Measurements from ENCODE around the gene VDAC1. TPM values are rescaled to one million over a fixed set of nuclear protein-coding genes. Genes with fewer than 3 reads are reported as not detected.

VDAC1 gene
- total RNA-seq, 1 donor from 2014 or later: 224 TPM

DNA sequence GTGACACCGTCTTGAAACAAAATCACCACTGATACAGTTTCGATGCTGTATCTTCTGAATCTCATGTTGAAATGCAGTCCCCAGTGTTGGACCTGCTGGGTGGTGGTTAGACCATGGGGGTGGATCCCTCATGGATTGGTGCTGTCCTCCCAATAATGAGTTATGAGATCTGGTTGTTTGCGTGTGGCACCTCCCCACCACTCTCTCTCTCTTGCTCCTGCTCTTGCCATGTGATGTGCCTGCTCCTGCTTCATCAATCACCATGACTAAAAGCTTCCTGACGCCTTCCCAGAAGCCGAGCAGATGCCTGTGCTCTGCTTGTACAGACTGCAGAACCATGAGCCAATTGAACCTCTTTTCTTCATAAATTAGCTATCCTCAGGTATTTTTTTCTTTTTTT, 21.1 kb downstream of the VDAC1 start:
- Histone ChIP-seq H3K79me2 (ENCODE audit: low read depth) (no peaks in the 10 kb centered on the region), H3K27me3 (no peaks in the 10 kb centered on the region), H3K4me1 (no peaks in the 10 kb centered on the region), H3K4me2 (no peak overlapping the region), H4K20me1 (ENCODE audit: low read depth) (peaks cover 4% of the 10 kb centered on the region), H3K27ac (no peak overlapping the region), H3K9me3 (ENCODE audit: low read depth) (no peaks in the 10 kb centered on the region), H3F3A (ENCODE audit: low read depth) (peaks cover 3% of the 10 kb centered on the region), H3K36me3 (peaks cover 10% of the 10 kb centered on the region), H2AFZ (replicated peaks) (no peak overlapping the region), H3K4me3 (no peak overlapping the region), H3K9ac (no peak overlapping the region)
- H3K27ac Mint-ChIP-seq: no peak overlapping the region
- H3K36me3 Mint-ChIP-seq: peaks cover 21% of the 10 kb centered on the region
- no peaks in the 10 kb centered on the region for H3K9me3 Mint-ChIP-seq
- H3K4me1 Mint-ChIP-seq: no peaks in the 10 kb centered on the region
- TF ChIP-seq, protein P1, sequence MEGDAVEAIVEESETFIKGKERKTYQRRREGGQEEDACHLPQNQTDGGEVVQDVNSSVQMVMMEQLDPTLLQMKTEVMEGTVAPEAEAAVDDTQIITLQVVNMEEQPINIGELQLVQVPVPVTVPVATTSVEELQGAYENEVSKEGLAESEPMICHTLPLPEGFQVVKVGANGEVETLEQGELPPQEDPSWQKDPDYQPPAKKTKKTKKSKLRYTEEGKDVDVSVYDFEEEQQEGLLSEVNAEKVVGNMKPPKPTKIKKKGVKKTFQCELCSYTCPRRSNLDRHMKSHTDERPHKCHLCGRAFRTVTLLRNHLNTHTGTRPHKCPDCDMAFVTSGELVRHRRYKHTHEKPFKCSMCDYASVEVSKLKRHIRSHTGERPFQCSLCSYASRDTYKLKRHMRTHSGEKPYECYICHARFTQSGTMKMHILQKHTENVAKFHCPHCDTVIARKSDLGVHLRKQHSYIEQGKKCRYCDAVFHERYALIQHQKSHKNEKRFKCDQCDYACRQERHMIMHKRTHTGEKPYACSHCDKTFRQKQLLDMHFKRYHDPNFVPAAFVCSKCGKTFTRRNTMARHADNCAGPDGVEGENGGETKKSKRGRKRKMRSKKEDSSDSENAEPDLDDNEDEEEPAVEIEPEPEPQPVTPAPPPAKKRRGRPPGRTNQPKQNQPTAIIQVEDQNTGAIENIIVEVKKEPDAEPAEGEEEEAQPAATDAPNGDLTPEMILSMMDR (IDR thresholded peaks at IDR 0.05): no peak
- no peak for TF ChIP-seq EZH2phosphoT487 (IDR thresholded peaks at IDR 0.05)
- no peak for TF ChIP-seq EZH2 (IDR thresholded peaks at IDR 0.05)
- no peaks in the 10 kb centered on the region for H3K27me3 Mint-ChIP-seq (ENCODE audit: insufficient read depth, low read depth)
- DNase-seq (ENCODE audit: low spot score): no peak
- no peak overlapping the region for H3K4me3 Mint-ChIP-seq

DNA sequence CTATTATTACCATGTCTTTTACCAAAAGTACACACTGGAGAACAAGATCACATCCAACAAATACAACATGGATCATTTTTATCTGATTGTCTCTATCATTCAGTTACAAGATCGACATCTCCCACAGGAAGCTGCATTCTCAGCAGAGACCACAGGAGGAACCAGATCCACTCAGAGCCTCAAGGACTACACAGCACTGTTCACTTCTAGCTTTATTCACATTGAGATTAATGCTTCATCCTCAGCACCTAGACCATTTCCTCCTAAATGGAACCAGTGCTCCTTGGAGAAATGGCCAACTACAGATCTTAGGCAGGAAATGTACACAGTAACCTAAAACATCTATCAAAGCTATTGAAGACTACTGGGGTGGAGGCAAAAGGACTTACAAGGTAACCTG, 23.1 kb downstream of the VDAC1 start:
- peaks cover 6% of the 10 kb centered on the region for H3K36me3 ChIP-seq
- H3K4me3 ChIP-seq: no peak overlapping the region
- peak overlapping the region; percentile 37 for H3K27ac ChIP-seq
- H3K4me1 ChIP-seq: no peaks in the 10 kb centered on the region
- no peak overlapping the region for H2AFZ ChIP-seq (replicated peaks)
- TF ChIP-seq EZH2phosphoT487 (IDR thresholded peaks at IDR 0.05): no peak
- TF ChIP-seq EZH2 (IDR thresholded peaks at IDR 0.05): no peak
- TF ChIP-seq, protein P1 (IDR thresholded peaks at IDR 0.05): no peak
- H3K9me3 Mint-ChIP-seq: no peaks in the 10 kb centered on the region
- peaks cover 3% of the 10 kb centered on the region for H3F3A ChIP-seq (ENCODE audit: low read depth)
- H3K4me3 Mint-ChIP-seq: no peak overlapping the region
- no peak for DNase-seq (ENCODE audit: low spot score)
- H3K9me3 ChIP-seq (ENCODE audit: low read depth): no peaks in the 10 kb centered on the region
- peaks cover 4% of the 10 kb centered on the region for H4K20me1 ChIP-seq (ENCODE audit: low read depth)
- H3K27ac Mint-ChIP-seq: no peak overlapping the region
- no peaks in the 10 kb centered on the region for H3K4me1 Mint-ChIP-seq
- H3K4me2 ChIP-seq: no peak overlapping the region
- H3K79me2 ChIP-seq (ENCODE audit: low read depth): no peaks in the 10 kb centered on the region
- no peaks in the 10 kb centered on the region for H3K27me3 ChIP-seq
- H3K36me3 Mint-ChIP-seq: peaks cover 19% of the 10 kb centered on the region
- H3K27me3 Mint-ChIP-seq (ENCODE audit: insufficient read depth, low read depth): no peaks in the 10 kb centered on the region
- H3K9ac ChIP-seq: no peak overlapping the region

DNA sequence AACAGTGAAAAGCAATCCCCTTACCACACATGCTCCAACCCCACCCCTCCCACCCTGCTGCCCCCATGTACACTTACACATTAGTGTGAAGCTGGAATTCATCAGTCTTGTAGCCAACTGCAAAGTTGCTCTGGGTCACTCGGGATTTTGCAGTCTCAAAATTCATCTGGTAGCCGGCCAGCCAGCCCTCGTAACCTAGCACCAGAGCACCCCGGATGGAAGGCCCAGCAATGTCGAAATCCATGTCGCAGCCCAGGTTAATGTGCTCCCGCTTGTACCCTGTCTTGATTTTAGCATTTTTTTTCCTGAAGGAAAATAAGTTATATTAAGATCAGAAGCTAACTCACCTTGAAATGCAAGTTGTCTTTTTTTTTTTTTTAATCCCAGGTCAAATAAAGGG, 24.1 kb downstream of the VDAC1 start:
- Mint-ChIP-seq H3K9me3 (no peaks in the 10 kb centered on the region), H3K27ac (no peak overlapping the region), H3K4me3 (no peak overlapping the region), H3K27me3 (ENCODE audit: insufficient read depth, low read depth) (peaks cover 2% of the 10 kb centered on the region), H3K36me3 (peaks cover 19% of the 10 kb centered on the region), H3K4me1 (no peaks in the 10 kb centered on the region)
- Histone ChIP-seq H3K4me3 (no peak overlapping the region), H4K20me1 (ENCODE audit: low read depth) (peaks cover 4% of the 10 kb centered on the region), H3K4me1 (no peaks in the 10 kb centered on the region), H3K9ac (no peak overlapping the region), H3K9me3 (ENCODE audit: low read depth) (no peaks in the 10 kb centered on the region), H3K27ac (no peak overlapping the region), H3K79me2 (ENCODE audit: low read depth) (no peaks in the 10 kb centered on the region), H3K4me2 (no peak overlapping the region), H3K27me3 (no peaks in the 10 kb centered on the region), H2AFZ (replicated peaks) (no peak overlapping the region), H3K36me3 (peaks cover 6% of the 10 kb centered on the region), H3F3A (ENCODE audit: low read depth) (peaks cover 3% of the 10 kb centered on the region)
- TF ChIP-seq EZH2 (IDR thresholded peaks at IDR 0.05) (no peak), EZH2phosphoT487 (IDR thresholded peaks at IDR 0.05) (no peak)
- TF ChIP-seq, protein P1 (IDR thresholded peaks at IDR 0.05): no peak
- DNase-seq (ENCODE audit: low spot score): no peak
